WTC11 (cell line): ENCODE results near the gene ALKBH4. TPM values are rescaled to one million over a fixed set of nuclear protein-coding genes. Genes with fewer than 3 reads are reported as not detected.
"Not testable (repeated sequence)": the region's sequence is repeated elsewhere in the genome, so short reads cannot be mapped to it uniquely, and the experiment has no call there.

ENCODE experiments used
- ATAC-seq: fragments of 200-7000 bp; cut with Tn5 transposase; 2 replicates; pipeline ENCODE4 v1.10.0; 2021; ENCODE audit warnings: mild to moderate bottlenecking, moderate library complexity
- CTCF ChIA-PET: fragments of 300-600 bp; sonication (Branson Sonifier 250); formaldehyde crosslinking; loops from one replicate; lab custom pipeline; 2021; ENCODE audit warnings: antibody characterized with exemption; lab: Charles Lee
- POLR2A ChIA-PET: fragments of 350-600 bp; sonication (Branson Sonifier 250); formaldehyde crosslinking; loops from one replicate; lab custom pipeline; 2021; ENCODE audit warnings: antibody characterized with exemption; lab: Charles Lee
- DNase-seq: peaks from one replicate; pipeline ENCODE4 v3.0.0; 2021; ENCODE audit warnings: low spot score
- H3K27ac Mint-ChIP-seq: 2 replicates; pipeline ENCODE4 v1.8.0; 2021; ENCODE audit warnings: mixed read lengths
- H3K27me3 Mint-ChIP-seq: 2 replicates; pipeline ENCODE4 v1.8.0; 2021; ENCODE audit warnings: low read depth, mild to moderate bottlenecking, moderate library complexity, mixed read lengths
- H3K36me3 Mint-ChIP-seq: 2 replicates; pipeline ENCODE4 v1.8.0; 2021; ENCODE audit warnings: mixed read lengths
- H3K4me1 Mint-ChIP-seq: 2 replicates; pipeline ENCODE4 v1.8.0; 2022; ENCODE audit warnings: mixed read lengths
- H3K4me3 Mint-ChIP-seq: 2 replicates; pipeline ENCODE4 v1.8.0; 2021; ENCODE audit warnings: mild to moderate bottlenecking, moderate library complexity, mixed read lengths
- H3K9me3 Mint-ChIP-seq: 2 replicates; pipeline ENCODE4 v1.8.0; 2021; ENCODE audit warnings: mixed read lengths
- ATF1 ChIP-seq: sonication (generic); formaldehyde crosslinking; IDR thresholded peaks from 2 replicates; pipeline ENCODE4 v1.8.1; 2023; ENCODE audit warnings: mild to moderate bottlenecking, moderate library complexity, missing genetic modification reagents
- ATF6 ChIP-seq: sonication (generic); formaldehyde crosslinking; IDR thresholded peaks from 2 replicates; pipeline ENCODE4 v1.8.1; 2023; ENCODE audit warnings: mild to moderate bottlenecking, missing genetic modification reagents
- E2F1 ChIP-seq: sonication (generic); formaldehyde crosslinking; IDR thresholded peaks from 2 replicates; pipeline ENCODE4 v1.8.0; 2022; ENCODE audit warnings: mild to moderate bottlenecking, missing genetic modification reagents
- IRF1 ChIP-seq: sonication (generic); formaldehyde crosslinking; IDR thresholded peaks from 2 replicates; pipeline ENCODE4 v1.8.0; 2023; ENCODE audit warnings: missing genetic modification reagents
- KAT7 ChIP-seq: sonication (generic); formaldehyde crosslinking; IDR thresholded peaks from 2 replicates; pipeline ENCODE4 v1.8.1; 2023; ENCODE audit warnings: missing genetic modification reagents, mild to moderate bottlenecking, borderline replicate concordance
- MLX ChIP-seq: sonication (generic); formaldehyde crosslinking; IDR thresholded peaks from 2 replicates; pipeline ENCODE4 v1.8.1; 2023; ENCODE audit warnings: mild to moderate bottlenecking, missing genetic modification reagents, moderate library complexity
- MXD4 ChIP-seq: fragments of 250-450 bp; sonication (Bioruptor Pico); IDR thresholded peaks from 2 replicates; pipeline ENCODE4 v1.8.0; 2021; ENCODE audit warnings: mild to moderate bottlenecking, moderate library complexity, borderline replicate concordance
- NFE2L1 ChIP-seq: sonication (generic); formaldehyde crosslinking; IDR thresholded peaks from 2 replicates; pipeline ENCODE4 v1.8.1; 2023; ENCODE audit warnings: missing genetic modification reagents
- NR3C1 ChIP-seq: sonication (generic); formaldehyde crosslinking; conservative IDR thresholded peaks from 2 replicates; pipeline ENCODE4 v1.8.1; 2023; ENCODE audit warnings: low read depth, mild to moderate bottlenecking, missing genetic modification reagents
- OVOL2 ChIP-seq: fragments of 250-450 bp; sonication (Bioruptor Pico); IDR thresholded peaks from 2 replicates; pipeline ENCODE4 v1.9.0; 2021; ENCODE audit warnings: mild to moderate bottlenecking, borderline replicate concordance
- TEAD4 ChIP-seq: sonication (generic); formaldehyde crosslinking; IDR thresholded peaks from 2 replicates; pipeline ENCODE4 v1.8.0; 2022; ENCODE audit warnings: mild to moderate bottlenecking, missing genetic modification reagents
- ZNF121 ChIP-seq: sonication (generic); formaldehyde crosslinking; IDR thresholded peaks from 2 replicates; pipeline ENCODE4 v1.8.0; 2023; ENCODE audit warnings: missing genetic modification reagents
- ZNF232 ChIP-seq: sonication (generic); formaldehyde crosslinking; IDR thresholded peaks from 2 replicates; pipeline ENCODE4 v1.8.0; 2022; ENCODE audit warnings: mild to moderate bottlenecking, missing genetic modification reagents
- ZNF425 ChIP-seq: fragments of 250-450 bp; sonication (Bioruptor Pico); conservative IDR thresholded peaks from 2 replicates; pipeline ENCODE4 v1.9.0; 2021; ENCODE audit warnings: mild to moderate bottlenecking
- total RNA-seq: library from RNA; stranded (reverse); gene quantifications from 3 replicates; pipeline ENCODE4 v1.2.3, GENCODE V29; 2021

ALKBH4 gene
- total RNA-seq, 1 experiment from 2014 or later = 20.4 TPM

- no peak for DNase-seq
- POLR2A ChIA-PET = no interaction called here
- peaks cover 6% of the 10 kb centered on the region for H3K4me1 Mint-ChIP-seq
- ATAC-seq = no peak
- CTCF ChIA-PET = interaction anchor here (0.6 to 2.2 kb wide), 4 partner anchors 8 to 52 kb away, joined by 3 to 11 read pairs (median 6); no protein-coding TSS in a partner anchor
- H3K27me3 Mint-ChIP-seq = no peaks in the 10 kb centered on the region
- H3K27ac Mint-ChIP-seq = no peak overlapping the region; the same call in 1 of the 2 replicates
- H3K4me3 Mint-ChIP-seq = no peak overlapping the region
- H3K9me3 Mint-ChIP-seq = no peaks in the 10 kb centered on the region
- no peak for TF ChIP-seq IRF1
- TF ChIP-seq ZNF121 (CRISPR knock-in tag) = peak; percentile 89
- peaks cover 19% of the 10 kb centered on the region for H3K36me3 Mint-ChIP-seq
Observed at GRCh38 chr7:102456327-102456726, 8.3 kb downstream of the ALKBH4 start.

GRCh38 chr7:102455596-102455995 lies 9.1 kb downstream of the ALKBH4 start:
- POLR2A ChIA-PET = no interaction called here
- H3K4me3 Mint-ChIP-seq = no peak overlapping the region
- no peaks in the 10 kb centered on the region for H3K27me3 Mint-ChIP-seq
- TF ChIP-seq ATF6 = no peak
- TF ChIP-seq TEAD4 (CRISPR knock-in tag) = no peak
- no peak; the same call in 1 of the 2 replicates for TF ChIP-seq ATF1 (CRISPR knock-in tag)
- TF ChIP-seq NFE2L1 (CRISPR knock-in tag) = no peak
- no peak for TF ChIP-seq MXD4 (CRISPR knock-in tag)
- TF ChIP-seq OVOL2 (CRISPR knock-in tag) = no peak
- TF ChIP-seq E2F1 (CRISPR knock-in tag) = no peak
- no peak for TF ChIP-seq MLX (CRISPR knock-in tag)
- no peak for TF ChIP-seq NR3C1 (CRISPR knock-in tag)
- TF ChIP-seq ZNF425 (CRISPR knock-in tag) = no peak
- TF ChIP-seq ZNF232 (CRISPR knock-in tag) = no peak
- TF ChIP-seq KAT7 (CRISPR knock-in tag) = no peak
- H3K4me1 Mint-ChIP-seq = peaks cover 9% of the 10 kb centered on the region
- no peak for ATAC-seq
- no peaks in the 10 kb centered on the region for H3K9me3 Mint-ChIP-seq
- DNase-seq = no peak
- H3K36me3 Mint-ChIP-seq = peaks cover 19% of the 10 kb centered on the region
- no peak overlapping the region for H3K27ac Mint-ChIP-seq
- CTCF ChIA-PET = interaction anchor here (1.0 to 2.2 kb wide), 3 partner anchors 12 to 51 kb away, joined by 3 to 11 read pairs (median 8); no protein-coding TSS in a partner anchor

GRCh38 chr7:102454932-102455331 lies 9.7 kb downstream of the ALKBH4 start:
- DNase-seq, H3K4me3 Mint-ChIP-seq, H3K4me1 Mint-ChIP-seq, H3K27me3 Mint-ChIP-seq, POLR2A ChIA-PET, H3K9me3 Mint-ChIP-seq, ATAC-seq, H3K27ac Mint-ChIP-seq: not testable (repeated sequence)
- TF ChIP-seq ZNF121 (CRISPR knock-in tag) = peak; percentile 90
- H3K36me3 Mint-ChIP-seq = peaks cover 19% of the 10 kb centered on the region
- CTCF ChIA-PET = interaction anchor here (0.7 to 2.1 kb wide), 4 partner anchors 11 to 50 kb away, joined by 3 to 8 read pairs (median 4); no protein-coding TSS in a partner anchor
